GM10248 (cell line): ENCODE data around the gene PAPPA2.

Experiments used
- CTCF ChIA-PET: fragments of 300-600 bp; sonication (Branson Sonifier 250); formaldehyde crosslinking; extraction: SDS; loops from one replicate; lab custom pipeline; 2021; ENCODE audit warnings: antibody characterized with exemption; lab: Yijun Ruan, JAX
- POLR2A ChIA-PET: fragments of 350-650 bp; sonication (Branson Sonifier 250); formaldehyde crosslinking; extraction: SDS; loops from one replicate; lab custom pipeline; 2020; ENCODE audit warnings: antibody characterized with exemption; lab: Yijun Ruan, JAX
- DNase-seq: peaks from one replicate; pipeline ENCODE4 v3.0.0; 2012; ENCODE audit errors: extremely low spot score
- TF ChIP-seq, protein P1 (sequence below): IDR thresholded peaks from 2 replicates; pipeline ENCODE4 v1.5.1; 2012; ENCODE audit warnings: mild to moderate bottlenecking, low read depth; ENCODE audit errors: extremely low read depth, missing control alignments, control extremely low read depth

Gene PAPPA2

DNA sequence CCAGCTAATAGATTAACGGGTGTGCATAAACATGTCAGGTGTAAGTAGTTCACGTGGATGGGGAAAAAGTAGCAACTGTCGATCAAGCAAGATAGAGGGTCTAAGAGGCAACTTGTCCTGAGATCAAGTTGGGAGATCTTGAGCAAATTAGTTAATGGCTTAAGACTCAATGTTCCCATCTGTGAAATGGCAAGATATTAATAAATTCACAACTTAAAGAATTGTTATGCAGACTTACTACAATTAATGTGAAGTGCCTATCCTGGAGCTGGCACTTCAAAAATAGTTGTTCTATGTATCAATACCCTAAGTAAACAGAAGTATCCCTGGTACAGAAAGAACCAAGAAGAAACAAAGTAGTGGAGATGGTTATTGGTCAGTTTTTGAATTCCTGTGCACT lies 389.1 kb downstream of the PAPPA2 start:
- TF ChIP-seq, protein P1, sequence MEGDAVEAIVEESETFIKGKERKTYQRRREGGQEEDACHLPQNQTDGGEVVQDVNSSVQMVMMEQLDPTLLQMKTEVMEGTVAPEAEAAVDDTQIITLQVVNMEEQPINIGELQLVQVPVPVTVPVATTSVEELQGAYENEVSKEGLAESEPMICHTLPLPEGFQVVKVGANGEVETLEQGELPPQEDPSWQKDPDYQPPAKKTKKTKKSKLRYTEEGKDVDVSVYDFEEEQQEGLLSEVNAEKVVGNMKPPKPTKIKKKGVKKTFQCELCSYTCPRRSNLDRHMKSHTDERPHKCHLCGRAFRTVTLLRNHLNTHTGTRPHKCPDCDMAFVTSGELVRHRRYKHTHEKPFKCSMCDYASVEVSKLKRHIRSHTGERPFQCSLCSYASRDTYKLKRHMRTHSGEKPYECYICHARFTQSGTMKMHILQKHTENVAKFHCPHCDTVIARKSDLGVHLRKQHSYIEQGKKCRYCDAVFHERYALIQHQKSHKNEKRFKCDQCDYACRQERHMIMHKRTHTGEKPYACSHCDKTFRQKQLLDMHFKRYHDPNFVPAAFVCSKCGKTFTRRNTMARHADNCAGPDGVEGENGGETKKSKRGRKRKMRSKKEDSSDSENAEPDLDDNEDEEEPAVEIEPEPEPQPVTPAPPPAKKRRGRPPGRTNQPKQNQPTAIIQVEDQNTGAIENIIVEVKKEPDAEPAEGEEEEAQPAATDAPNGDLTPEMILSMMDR: no peak
- POLR2A ChIA-PET: no interaction called here
- no peak for DNase-seq
- CTCF ChIA-PET: interaction anchor here (1.0 kb wide), 1 partner anchor 31 kb away, joined by 3 read pairs; no protein-coding TSS in a partner anchor

DNA sequence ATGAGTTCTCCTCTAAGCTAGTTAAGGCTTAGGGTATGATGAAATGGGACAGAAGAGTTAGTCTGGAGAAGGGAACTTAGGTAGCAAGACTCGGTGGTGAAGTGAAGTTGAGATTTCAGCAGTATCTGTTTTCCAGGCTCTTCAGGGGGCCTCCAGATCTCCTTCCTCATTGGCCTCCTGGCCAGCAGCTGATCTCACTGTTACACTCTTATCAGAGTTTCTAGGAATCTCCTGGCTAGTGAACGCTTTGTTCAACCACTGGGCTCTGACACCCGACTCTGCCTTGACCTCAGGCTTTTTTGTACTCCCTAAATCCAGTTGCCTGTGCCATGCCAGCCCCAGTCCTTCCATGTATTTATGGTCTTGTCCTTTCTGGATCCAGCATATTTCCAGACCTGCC lies 390.5 kb downstream of the PAPPA2 start:
- ChIA-PET CTCF (no interaction called here), POLR2A (no interaction called here)
- TF ChIP-seq, protein P1: no peak
- DNase-seq: no peak

DNA sequence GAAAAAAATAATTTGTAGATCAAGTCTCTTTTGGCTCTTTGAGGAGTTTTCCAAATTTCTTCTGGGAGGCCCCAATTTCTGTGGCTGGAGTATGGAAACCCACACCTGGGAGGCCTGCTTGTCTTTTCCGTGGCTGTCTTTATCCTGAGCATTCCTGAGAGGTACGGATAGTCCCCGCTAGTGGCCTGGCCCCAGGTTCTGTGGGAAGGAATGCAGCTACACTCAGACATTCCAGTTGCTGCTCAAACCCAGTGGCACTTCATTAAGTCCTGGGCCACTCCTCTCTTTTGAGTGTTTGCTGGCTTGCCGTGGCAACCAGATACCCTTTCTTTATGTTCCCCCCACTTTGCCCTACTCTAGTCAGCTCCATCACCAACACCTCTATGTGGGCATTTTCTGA lies 391.1 kb downstream of the PAPPA2 start:
- ChIA-PET POLR2A (no interaction called here), CTCF (interaction anchor here (1.0 to 1.3 kb wide), 2 partner anchors 26 to 93 kb away, joined by 3 read pairs; no protein-coding TSS in a partner anchor)
- TF ChIP-seq, protein P1: no peak
- no peak for DNase-seq

DNA sequence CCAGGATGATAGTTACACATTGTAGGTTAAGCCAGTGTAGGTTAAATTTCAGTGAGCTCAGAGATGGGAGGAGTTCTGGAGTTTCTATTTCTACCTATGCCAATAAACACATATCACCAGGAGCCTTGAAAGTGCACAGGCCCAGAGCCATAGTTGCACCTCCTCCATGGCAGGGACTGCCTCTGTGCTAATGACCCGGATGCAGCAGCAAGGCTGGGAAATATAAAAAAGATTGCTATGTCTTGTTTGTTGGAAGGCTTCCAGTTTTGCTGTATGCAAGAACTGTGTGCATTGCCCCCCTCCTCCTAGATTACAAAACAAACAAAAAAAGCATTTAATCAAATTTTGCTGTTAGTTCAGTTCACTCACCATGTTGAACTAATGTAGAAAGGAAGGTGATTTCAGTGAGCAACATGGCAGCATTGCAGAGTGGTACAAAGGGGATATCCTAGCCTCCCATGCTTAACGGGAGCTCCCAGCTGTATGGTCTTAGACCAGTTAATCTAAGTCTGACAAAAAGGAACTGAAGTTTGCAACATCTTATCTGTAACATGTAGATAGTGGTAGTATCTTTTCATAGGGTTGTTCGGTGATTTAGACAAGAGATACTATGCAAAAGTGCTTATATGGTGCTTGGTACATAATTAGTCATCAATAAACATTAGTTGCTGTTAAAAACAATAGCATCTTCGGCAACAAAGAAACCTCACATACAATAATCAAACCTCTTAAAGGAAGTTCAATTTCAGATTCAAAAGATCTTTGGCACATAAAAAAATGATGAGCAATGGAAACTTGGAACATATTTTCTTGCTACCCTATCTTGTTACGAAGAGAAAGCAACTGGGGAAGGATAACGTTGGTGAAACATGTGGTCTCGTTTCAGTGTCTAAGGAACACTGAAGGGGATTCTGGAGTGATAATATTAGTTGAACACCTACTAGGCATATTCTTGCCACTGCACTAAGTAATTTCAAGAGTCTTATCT lies 392.1 kb downstream of the PAPPA2 start:
- TF ChIP-seq, protein P1: no peak
- POLR2A ChIA-PET: no interaction called here
- CTCF ChIA-PET: interaction anchor here (1.0 to 1.4 kb wide), 3 partner anchors 9 to 94 kb away, joined by 3 read pairs; no protein-coding TSS in a partner anchor
- no peak for DNase-seq

DNA sequence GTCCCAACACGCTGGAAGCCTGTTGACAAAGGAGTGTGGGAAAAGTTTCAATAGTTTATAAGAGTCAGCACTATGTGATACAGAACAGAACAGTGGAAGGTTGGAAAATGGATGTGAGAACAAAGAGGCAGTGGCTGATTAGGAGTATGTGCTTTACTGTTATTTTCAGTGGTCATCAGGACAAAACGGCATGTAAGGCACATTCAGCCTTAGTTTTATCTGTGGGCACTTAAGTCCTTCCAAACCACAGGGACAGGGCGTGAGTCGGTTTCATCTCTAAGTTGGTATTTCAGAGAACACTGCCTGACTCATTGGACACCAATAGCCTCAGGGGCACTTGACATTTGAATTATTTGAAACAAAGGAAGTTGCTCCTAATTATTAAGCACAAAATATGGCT lies 394.7 kb downstream of the PAPPA2 start:
- TF ChIP-seq, protein P1: no peak
- no peak for DNase-seq
- ChIA-PET CTCF (no interaction called here), POLR2A (no interaction called here)

DNA sequence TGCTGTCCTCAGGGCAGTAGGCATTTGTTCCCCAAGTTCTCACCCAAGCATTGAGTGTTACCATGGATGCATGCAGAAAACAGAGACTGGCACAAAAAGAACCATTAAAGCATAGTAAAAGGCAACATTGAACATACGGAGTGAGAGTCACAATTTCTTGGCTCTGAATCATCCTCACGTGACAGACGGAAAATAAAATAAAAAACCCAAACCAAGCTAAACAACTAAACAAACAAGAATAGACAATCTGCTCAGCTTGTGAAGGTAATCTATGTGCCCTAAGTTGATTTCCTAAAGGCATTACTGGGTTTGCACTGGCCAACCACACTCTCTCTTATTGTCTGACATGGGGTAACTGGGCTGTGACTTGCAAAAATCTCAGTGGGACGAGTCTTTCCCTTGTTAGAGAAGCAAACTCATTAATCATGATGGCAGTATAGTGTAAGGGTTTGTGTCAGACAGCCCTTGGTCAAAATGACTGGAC lies 395.5 kb downstream of the PAPPA2 start:
- no peak for DNase-seq
- ChIA-PET POLR2A (no interaction called here), CTCF (no interaction called here)
- TF ChIP-seq, protein P1: no peak
